NOMO-1 (cell line): ENCODE results near the gene PTP4A1.

Experiments used
- DNase-seq, 2 experiments: peaks; one replicate each; lab custom pipeline; 2025; ENCODE audit not compliant: unreplicated experiment in 2 of 2; lab: John Stamatoyannopoulos, UW

PTP4A1 gene

DNA sequence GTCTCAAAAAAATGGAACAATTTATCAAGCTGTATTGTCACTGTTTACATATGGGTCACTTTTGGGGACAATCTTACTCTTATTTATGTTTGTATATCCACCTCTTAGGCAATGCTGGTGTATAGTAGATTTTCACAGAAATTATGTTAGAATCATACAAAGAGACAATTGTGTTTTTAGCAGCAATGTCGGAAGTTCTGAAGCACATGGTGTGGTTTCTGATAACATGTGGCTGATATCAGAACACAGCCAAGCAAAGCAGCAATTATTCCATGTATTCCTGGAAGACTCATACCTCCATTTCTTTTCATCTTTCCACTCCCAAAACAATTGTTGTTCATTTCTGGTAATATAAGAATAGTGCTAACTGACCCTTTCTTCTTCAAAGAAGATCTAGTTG is 17.5 kb upstream of the PTP4A1 start:
- DNase-seq: no peak

DNA sequence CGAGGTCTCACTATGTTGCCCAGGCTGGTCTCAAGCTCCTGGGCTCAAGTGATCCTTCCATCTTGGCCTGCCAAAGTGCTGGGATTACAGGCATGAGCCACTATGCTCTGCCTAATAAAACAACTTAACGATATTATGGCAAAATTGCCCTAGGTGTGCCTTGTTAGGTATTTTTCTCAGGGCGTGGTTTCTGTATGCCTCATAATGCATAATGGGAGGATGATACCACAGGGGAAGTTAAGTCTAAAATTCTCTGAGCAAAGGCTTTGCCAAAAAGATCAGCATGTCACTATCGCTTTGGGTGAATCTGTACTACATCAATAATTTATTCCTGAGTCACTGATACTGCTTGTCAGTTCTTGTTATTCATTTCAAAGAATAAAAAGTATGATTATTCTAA is 15.9 kb upstream of the PTP4A1 start:
- no peak for DNase-seq

DNA sequence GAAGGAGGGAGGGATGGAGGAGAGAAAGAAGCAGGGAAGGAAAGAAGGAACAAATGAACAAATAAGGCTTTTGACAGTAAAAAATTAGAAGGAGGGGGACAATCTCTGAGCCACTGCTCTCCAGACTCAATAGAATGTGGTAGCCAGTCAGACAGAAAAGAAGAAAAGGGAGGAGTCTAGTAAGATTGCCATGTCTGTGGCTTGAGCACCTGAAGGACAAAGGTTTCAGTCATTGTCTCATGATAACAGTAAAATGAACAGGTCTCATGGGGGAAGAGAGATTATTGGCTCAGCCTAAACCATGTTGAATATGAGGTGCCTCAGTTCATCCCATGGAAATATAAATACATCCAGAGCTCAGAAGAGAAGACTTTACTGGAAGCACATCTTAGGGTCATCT is 14.0 kb upstream of the PTP4A1 start:
- no peak for DNase-seq

DNA sequence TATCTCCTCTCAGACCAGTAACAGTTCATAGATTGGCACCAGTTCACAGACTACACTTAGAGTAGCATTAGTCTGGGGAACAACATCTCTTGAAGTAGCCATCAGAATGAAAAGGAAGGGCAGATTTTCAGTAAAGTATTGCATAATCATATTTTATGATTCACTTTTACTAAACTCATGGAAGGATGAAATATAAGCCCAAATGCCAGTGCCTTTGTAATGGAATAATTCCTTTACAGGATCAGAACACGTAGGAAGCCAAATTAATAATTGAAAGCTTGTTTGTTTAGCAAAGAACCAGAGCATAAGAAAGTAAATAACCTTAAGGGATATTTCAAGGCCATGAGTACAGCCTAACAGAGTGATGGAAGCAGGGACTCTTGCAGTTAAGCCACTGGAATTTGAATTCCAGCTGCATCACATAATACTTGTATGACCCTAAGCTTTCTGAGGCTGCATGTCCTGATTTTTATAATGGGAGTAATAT is 11.4 kb upstream of the PTP4A1 start:
- no peak for DNase-seq

DNA sequence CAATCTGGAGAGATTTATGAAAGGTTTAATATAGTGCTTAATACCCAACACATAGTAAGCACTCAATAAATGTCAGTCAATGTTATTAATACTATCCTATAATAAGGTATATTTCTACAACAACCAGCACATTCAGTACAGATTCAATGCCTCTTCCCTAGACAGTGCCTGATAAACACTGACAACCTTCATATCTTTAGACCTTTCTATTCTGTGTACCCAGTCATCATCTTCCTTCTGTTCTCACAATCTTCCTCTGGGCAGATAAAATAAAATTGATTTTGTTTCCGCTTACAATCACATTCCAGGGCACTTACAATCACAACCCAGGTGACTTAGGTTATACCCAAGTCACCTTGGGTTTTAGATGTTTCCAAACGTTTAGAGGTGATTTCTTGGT is 11.0 kb upstream of the PTP4A1 start:
- DNase-seq: no peak

DNA sequence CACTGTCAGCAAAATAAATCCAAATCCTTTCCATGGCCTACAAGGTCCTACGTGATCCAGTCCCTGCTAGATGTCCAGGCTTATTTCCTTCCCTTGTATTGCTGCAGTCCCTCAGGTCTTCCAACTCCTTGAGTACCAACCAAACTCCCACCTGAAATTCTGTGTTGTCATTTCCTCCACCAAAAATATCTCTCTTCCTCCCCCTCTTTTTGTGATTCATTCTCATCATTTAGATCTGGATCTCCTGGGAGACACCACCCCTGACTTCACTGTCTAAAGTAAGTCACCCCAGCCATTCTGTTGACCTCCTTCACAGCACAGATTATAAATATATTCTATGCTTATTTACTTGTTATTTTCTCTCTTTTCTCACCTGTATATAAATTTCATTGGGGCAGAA is 9.0 kb upstream of the PTP4A1 start:
- no peak for DNase-seq

DNA sequence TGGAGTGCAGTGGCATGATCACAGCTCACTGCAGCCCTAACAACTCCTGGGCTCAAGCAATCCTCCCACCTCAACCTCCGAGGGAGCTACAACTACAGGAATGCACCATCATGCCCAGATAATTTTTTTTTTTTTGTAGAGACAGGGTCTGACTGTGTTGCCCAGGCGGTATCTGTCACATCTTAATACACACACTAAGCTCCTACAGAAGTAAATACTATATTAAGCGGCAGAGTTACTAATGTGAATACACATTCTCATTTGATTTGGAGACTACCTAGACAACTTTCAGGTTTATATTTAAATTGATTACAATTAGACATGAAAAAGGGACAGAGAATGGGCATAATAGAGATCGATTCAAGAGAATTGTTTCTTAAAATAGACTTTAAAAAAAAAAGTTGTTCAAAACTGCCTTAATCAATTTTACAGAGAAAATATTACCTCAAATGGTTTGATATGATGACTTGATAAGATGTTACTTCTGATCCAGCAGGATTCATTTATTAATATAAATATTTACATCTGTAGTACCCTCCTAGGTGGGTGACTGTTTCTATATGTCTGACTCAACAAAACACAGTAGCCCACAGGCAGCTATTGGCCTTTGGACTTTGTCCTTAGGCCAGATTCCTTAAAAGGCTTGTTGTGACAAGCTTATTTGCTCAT is 7.1 kb upstream of the PTP4A1 start:
- DNase-seq: no peak

DNA sequence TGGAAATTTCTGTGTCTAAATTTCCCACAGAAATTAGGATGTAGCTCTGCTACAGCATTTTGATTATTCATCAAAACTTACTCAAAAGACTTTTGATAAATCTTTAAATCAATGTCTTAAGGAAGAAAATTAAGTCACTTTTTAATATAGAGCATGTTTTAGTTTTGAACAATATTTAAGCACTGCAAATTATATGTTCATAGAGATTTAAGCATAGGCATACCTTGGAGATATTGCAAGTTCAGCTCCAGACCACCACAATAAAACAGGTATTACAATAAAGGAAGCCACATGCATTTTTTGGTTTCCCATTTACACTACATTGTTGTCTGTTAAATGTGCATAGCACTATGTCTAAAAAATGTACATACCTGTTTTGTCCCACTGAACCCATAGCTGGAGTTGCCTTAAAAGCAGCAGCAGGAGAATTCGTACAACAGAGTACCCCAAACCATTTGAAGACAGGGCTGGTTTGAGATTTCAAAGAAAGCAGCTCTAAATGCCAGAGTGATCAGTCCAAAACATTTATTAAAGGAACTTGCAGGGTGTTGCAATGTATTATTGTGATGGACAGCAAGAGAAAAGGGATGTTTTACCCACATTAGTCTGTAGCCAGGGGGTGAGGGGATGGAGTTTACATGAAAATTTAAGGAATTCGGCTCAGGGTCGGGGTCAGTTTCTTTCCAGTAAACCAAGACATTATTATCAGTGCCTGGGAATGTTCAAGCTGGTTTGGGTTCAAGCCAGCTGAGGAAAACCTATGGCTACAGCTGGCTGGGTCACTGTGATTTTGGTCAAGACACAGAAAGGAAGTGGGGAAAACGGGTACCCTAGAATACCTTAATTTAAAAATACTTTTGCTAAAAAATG is 6.3 kb upstream of the PTP4A1 start:
- no peak for DNase-seq

DNA sequence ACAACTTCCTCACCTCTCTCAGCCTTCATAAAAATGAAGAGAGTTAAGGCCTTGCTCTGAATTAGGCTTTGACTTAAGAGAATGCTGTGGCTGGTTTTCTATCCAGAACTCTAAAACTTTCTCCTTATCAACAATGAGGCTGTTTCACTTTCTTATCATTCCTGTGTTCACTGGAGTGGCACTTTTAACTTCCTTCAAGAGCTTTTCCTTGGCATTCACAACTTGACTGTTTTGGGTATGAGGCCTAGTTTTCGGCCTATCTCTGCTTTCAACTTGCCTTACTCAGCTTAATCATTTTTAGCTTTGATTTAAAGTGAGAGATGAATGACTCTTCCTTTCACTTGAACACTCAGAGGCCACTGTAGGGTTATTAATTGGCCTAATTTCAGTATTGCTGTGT is 4.3 kb upstream of the PTP4A1 start:
- DNase-seq: no peak

DNA sequence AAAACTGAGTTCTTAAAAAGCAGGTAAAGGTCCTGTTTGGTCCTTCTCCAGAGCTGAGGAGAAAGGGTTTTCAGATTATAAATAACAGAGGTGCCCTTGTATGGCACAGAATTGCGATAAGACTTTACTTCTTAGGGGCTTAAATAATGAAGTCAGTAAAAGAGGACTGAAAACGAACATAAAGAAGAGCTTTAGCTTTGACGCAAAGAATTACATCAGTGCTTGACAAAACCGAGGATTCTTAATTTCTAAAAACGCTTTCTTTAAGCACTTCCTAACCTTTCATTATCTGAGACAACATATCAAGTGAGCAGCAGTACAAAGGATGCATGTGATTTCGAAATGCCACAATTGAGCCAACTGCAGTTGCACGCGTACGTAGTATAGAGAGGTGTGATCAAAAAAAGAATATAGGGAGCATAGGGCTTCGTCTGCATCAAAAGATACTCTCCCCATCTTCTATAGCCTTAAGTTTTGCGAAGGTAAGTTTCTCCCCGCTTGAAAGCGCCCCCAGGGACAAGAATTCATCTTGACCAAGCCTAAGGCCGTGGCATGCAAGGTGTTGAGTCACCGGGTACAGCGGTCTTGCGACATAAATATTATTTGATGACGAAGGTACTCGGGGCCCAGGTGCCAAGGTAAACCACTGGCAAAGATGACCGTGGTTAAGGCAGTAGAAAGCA is 778 bp upstream of the PTP4A1 start:
- DNase-seq: peak; percentile 56 to 70

DNA sequence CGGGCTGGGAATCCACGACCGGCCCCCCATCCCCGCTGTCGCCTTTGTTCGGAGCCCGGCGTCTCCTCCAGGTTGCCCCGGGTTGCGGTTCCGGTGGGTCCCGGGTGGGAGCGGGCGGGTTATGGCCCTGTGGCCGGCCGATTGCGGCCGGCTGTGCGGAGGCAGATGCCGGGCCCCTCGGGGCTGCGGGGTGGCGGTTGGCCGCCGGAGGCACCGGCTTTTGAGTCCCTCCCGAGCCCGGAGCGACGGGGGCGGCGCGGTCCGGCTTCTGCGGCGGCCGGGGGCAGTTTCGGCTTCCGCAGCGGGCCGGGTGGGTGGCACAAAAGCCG is 431 bp downstream of the PTP4A1 start:
- DNase-seq: no peak

DNA sequence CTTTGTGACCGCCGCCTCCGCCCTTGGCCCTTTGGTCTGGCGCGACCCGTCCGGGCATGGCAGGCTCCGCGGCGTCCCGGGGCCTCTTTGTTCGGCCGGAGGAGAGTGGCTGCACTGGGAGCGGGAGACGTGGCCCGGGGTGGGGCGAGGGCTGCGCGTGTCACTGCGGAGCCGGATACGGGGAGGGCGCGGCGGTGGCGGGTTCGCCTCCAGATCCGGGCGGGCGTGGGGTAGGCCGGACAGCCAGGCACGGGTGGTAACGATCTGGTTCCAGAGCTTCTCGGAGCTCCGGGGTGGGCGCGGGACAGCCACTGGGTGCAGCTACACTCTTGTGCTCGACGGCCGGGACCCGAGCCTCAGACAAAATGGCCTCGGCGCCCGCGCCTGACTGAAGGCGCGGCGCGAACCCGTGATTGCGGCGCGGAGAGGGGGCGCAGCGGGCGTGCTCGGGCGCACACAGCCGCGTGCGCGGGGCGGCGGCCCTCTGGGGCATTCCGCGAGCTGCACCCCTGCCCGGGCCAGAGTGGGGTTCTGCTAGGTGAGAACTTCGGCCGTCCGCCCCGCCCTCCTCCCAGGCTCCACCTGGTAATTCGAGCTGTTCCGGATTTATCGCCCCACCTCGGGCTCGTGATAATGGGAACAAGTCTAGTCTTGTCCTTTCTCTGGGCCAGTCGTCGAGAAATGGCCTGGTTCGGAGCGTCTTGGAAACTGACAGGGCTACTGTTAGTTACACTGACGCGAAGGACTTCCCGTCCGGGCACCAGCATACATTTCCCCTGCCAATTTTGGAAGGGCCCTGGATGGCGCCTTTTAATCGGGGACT is 1.0 kb downstream of the PTP4A1 start:
- peak; percentile 50 to 69 for DNase-seq

DNA sequence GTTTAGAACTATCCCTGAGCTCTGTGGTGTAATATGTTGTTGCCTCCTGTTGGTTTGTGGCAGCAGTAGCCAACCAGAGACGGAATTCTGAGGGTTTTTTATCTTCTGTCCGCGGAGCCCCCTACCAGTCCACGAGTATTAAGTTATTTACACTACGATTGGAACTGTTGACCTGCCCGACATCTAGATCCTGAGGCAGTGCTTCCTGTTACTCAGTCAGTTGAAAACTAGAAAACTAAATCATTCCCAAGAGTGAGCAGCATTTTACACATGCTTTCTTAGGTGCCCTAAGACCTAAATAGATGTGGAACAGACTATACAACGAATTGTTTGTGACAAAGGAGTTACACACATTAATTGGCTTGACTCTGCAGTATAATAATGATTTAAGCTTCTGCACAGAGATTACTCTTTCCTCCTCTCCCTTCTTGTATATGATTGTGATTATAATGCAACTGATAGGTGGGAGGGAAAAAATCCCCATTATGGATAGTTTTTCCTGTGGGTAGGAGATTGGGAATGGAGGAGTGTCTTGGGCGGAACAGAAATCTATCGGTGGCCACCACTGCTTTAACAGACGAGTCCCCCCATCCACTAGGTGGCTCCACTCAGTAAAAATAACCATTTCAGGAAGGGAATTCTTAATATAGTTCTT is 1.7 kb downstream of the PTP4A1 start:
- peak; percentile 11 to 37 for DNase-seq

DNA sequence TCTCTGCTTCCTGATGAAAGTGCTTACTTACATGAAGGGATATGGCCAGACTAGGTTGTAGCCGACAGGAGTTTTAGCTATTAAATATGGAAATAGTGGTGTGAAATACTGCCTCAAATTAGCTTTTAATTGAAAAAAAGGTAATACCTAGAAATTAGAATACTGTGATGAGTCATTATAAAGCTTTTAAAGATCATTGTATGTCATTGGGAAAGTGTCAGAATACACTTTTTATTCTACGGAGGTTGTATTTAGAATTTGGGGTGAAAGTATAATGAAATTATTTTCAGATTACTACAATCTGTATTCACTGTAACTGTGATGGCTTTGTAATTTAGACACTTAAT is 2.2 kb downstream of the PTP4A1 start:
- DNase-seq: no peak

DNA sequence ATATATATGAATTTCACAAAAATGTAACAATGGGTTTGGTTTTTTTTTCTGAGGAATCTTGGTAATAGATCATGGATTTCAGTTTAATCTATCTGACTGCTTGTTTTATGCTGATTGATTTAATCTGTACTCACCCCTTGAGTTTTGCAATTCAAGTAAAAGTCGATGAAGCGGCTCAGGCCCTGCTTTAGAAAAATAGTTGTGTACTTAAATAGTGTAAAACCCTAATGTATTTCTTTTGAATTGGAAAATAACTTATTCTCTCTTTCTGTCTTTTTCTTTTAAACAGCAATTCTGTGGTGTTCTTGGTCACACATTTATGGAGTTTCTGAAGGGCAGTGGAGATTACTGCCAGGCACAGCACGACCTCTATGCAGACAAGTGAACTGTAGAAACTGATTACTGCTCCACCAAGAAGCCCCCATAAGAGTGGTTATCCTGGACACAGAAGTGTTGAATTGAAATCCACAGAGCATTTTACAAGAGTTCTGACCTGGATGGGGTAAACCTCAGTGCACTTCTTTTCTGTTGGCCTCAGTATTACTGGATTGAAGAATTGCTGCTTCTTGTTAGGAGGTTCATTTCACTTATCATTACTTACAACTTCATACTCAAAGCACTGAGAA is 4.0 kb downstream of the PTP4A1 start:
- no peak for DNase-seq

DNA sequence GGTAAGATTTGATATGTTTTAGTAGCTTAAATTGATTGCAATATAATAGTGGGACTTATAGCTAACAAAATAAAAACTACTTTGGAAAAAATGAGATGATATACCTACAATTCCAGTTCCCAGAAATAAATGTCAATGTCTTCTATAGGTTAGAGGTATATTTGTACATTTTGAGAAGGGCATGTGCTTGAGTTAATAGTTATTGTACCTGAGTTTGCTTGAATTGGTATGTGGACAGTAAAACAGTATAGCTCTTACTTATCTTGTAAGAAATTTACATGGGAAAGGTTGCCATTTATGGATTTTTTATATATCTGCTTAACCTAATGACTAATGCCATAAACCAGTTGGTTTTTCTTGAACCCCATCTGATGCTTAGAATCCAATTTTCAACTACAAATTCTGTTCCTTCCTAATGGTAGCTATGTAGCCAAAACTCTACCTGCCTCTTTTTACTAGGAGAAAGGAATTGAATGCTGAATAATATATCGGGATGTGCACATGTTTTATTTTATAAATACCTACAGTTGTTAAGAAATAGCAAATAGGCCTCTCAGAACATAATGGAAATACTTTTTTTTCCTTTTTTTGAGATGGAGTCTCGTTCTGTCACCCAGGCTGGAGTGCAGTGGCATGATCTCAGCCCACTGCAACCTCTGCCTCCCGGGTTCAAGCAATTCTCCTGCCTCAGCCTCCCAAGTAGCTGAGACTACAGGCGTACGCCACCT is 4.9 kb downstream of the PTP4A1 start:
- no peak for DNase-seq

DNA sequence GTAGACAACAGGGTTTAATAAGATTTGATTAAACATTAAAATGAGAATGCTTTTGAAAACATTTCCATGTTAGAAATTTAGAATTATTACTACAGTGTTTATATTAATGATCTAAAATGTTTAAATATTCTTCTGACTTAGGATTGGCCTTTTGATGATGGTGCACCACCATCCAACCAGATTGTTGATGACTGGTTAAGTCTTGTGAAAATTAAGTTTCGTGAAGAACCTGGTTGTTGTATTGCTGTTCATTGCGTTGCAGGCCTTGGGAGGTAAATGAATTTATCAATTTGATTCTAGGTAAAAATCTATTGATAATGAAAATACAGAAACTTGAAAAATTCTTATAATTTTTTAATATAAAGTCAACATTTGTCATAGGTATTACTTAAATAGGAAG is 6.5 kb downstream of the PTP4A1 start:
- no peak for DNase-seq

DNA sequence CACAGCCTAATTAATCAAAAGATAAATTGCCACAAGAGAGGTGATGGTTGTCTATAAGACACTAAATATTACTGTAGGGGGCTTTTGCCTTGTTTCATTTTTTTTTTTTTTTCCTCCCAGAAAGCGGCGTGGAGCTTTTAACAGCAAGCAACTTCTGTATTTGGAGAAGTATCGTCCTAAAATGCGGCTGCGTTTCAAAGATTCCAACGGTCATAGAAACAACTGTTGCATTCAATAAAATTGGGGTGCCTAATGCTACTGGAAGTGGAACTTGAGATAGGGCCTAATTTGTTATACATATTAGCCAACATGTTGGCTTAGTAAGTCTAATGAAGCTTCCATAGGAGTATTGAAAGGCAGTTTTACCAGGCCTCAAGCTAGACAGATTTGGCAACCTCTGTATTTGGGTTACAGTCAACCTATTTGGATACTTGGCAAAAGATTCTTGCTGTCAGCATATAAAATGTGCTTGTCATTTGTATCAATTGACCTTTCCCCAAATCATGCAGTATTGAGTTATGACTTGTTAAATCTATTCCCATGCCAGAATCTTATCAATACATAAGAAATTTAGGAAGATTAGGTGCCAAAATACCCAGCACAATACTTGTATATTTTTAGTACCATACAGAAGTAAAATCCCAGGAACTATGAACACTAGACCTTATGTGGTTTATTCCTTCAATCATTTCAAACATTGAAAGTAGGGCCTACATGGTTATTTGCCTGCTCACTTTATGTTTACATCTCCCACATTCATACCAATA is 7.8 kb downstream of the PTP4A1 start:
- DNase-seq: no peak

DNA sequence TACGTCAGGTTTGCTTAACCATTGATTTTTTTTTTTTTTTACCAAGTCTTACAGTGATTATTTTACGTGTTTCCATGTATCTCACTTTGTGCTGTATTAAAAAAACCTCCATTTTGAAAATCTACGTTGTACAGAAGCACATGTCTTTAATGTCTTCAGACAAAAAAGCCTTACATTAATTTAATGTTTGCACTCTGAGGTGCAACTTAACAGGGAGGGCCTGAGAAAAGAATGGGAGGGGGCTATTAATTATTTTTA is 8.4 kb downstream of the PTP4A1 start:
- no peak for DNase-seq
